Neutrophil (primary cell): ENCODE results near the gene CHRND.

ENCODE experiments used
- H3K27ac ChIP-seq: fragments of 200-600 bp; sonication (generic); 2 replicates; pipeline ENCODE4 v1.5.1; 2016; ENCODE audit warnings: mild to moderate bottlenecking, moderate library complexity
- H3K27me3 ChIP-seq: fragments of 200-600 bp; sonication (generic); 2 replicates; pipeline ENCODE4 v1.6.0; 2016; ENCODE audit warnings: mild to moderate bottlenecking
- H3K36me3 ChIP-seq: fragments of 200-600 bp; sonication (generic); 2 replicates; pipeline ENCODE4 v1.5.1; 2017
- H3K4me1 ChIP-seq, 2 experiments: fragments of 200-600 bp in 1 of 2; sonication (generic) in 1 of 2; 1 replicate in 1 of 2; 2 replicates in 1 of 2; pipeline versions ENCODE4 v1.5.1 to v1.6.1; 2013 to 2016; ENCODE audit warnings: low read depth in 1 of 2, low read length in 1 of 2, mild to moderate bottlenecking in 1 of 2, moderate library complexity in 1 of 2; ENCODE audit not compliant: control insufficient read depth in 1 of 2, insufficient read depth in 1 of 2
- H3K4me3 ChIP-seq, 2 experiments: fragments of 200-600 bp in 1 of 2; sonication (generic) in 1 of 2; 1 replicate in 1 of 2; 2 replicates in 1 of 2; pipeline ENCODE4 v1.5.1; 2013 to 2016; ENCODE audit warnings: low read depth in 1 of 2, low read length in 1 of 2, mild to moderate bottlenecking in 1 of 2, moderate library complexity in 1 of 2
- H3K9me3 ChIP-seq: fragments of 200-600 bp; sonication (generic); 2 replicates; pipeline ENCODE4 v1.5.1; 2016
- TF ChIP-seq, protein P1 (sequence below): fragments of 200-600 bp; sonication (generic); IDR thresholded peaks from 2 replicates; pipeline ENCODE4 v1.5.1; 2016; ENCODE audit warnings: antibody characterized with exemption

CHRND gene

GRCh38 chr2:232501794-232502390, 24.1 kb upstream of the CHRND start:
- Histone ChIP-seq H3K4me3 (no peak overlapping the region), H3K36me3 (no peaks in the 10 kb centered on the region), H3K27me3 (peaks cover 93% of the 10 kb centered on the region), H3K4me1 (no peaks in the 10 kb centered on the region), H3K9me3 (no peaks in the 10 kb centered on the region), H3K27ac (no peak overlapping the region)
- TF ChIP-seq, protein P1, sequence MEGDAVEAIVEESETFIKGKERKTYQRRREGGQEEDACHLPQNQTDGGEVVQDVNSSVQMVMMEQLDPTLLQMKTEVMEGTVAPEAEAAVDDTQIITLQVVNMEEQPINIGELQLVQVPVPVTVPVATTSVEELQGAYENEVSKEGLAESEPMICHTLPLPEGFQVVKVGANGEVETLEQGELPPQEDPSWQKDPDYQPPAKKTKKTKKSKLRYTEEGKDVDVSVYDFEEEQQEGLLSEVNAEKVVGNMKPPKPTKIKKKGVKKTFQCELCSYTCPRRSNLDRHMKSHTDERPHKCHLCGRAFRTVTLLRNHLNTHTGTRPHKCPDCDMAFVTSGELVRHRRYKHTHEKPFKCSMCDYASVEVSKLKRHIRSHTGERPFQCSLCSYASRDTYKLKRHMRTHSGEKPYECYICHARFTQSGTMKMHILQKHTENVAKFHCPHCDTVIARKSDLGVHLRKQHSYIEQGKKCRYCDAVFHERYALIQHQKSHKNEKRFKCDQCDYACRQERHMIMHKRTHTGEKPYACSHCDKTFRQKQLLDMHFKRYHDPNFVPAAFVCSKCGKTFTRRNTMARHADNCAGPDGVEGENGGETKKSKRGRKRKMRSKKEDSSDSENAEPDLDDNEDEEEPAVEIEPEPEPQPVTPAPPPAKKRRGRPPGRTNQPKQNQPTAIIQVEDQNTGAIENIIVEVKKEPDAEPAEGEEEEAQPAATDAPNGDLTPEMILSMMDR, result no peak

DNA sequence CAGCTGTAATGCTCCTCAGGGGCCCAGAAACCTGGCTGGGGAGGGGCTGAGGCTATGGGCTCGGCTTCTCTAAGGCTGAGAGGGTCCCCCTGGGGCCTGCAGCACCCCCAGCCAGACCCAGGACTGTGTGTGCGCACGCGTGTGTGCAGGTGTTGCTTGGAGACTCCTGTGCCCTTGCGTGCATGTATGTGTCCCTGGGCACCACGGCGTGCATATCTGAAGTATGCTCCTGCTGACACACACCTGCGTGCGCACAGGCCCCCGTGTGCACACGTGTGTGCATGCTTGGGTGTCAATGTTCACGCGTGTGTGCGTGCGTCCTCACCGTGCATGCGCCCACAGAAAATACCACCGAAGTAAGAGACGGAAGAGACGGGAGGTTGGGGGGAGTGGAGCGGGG, 23.4 kb upstream of the CHRND start:
- Histone ChIP-seq H3K27ac (no peak overlapping the region), H3K4me1 (no peaks in the 10 kb centered on the region), H3K36me3 (no peaks in the 10 kb centered on the region), H3K9me3 (no peaks in the 10 kb centered on the region), H3K4me3 (no peak overlapping the region), H3K27me3 (peaks cover 97% of the 10 kb centered on the region)
- TF ChIP-seq, protein P1, result no peak

DNA sequence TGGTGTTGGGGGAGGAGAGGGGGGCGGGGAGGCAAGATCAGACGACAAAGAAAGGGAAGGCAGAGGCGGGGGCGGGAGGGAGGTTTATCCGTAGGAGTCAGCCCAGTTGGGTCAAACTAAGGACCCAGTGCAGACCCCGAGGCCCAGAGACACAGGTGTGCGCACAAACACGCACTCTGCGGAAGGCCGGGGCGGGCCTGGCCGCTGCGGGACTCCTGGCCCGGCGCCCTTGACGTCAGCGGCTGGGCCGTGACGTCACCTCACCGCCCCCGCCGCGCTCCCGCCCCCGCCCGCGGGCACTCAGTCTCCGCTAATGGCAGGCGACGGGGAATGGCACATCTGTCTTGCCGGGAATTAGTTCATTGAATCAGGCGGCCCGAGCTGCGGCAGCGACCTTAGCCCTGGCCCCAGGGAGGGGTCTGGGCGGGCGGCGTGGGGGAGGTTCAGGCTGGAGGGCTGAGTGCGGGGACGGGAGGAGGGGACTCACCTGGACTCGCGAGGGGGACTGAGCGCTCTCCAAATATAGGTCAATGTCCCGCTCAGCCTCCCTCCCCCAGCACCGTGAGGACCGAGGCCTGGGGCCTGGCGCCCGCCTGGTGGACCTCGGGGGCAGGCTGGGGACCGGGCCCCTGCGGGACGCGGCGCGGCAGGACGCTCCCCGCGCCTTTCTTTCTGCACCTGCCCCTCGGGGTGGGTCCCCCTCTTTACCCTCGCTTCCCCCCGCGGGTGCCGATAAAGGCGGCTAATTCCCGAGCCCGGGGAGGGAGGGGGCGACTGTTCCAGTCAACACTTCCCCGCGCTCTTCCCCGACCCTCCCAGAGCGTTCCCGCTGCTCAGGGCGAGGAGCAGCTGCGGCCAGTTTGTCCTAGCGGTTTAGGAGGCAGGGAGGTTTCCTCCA, 22.8 kb upstream of the CHRND start:
- no peak overlapping the region for H3K27ac ChIP-seq
- H3K4me1 ChIP-seq, result no peaks in the 10 kb centered on the region
- no peaks in the 10 kb centered on the region for H3K36me3 ChIP-seq
- no peaks in the 10 kb centered on the region for H3K9me3 ChIP-seq
- no peak overlapping the region for H3K4me3 ChIP-seq
- TF ChIP-seq, protein P1, result no peak
- peaks cover 98% of the 10 kb centered on the region for H3K27me3 ChIP-seq

- peaks cover 91% of the 10 kb centered on the region for H3K27me3 ChIP-seq
- TF ChIP-seq, protein P1, result no peak
- no peak overlapping the region for H3K4me3 ChIP-seq
These were observed 22.1 kb upstream of the CHRND start for GRCh38 chr2:232503809-232504323.

DNA sequence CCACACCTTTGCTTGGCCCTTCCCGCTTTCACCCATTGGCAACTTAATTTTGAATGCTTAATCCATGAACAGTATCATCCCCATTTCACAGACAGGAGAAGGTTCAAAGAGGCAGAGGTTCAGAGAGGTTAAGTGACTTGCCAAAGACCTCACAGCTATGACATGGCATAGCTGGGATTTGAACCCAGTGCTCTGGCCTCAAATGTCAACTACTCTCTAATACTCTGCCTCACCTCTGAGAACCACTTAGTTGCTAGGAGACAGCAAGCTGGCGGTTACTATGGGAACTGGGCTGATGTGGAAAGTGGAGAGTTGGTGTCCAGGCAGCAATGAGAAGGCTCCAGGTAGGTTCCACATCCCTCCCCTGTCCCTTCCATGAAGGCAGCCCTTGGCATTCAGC, 21.5 kb upstream of the CHRND start:
- Histone ChIP-seq H3K27ac (no peak overlapping the region), H3K4me3 (no peak overlapping the region), H3K4me1 (no peaks in the 10 kb centered on the region), H3K27me3 (peaks cover 86% of the 10 kb centered on the region), H3K9me3 (no peaks in the 10 kb centered on the region), H3K36me3 (no peaks in the 10 kb centered on the region)
- TF ChIP-seq, protein P1, result no peak

More at GRCh38 chr2:232503809-232504323, 22.1 kb upstream of the CHRND start:
- no peaks in the 10 kb centered on the region for H3K9me3 ChIP-seq
- H3K27ac ChIP-seq, result no peak overlapping the region
- H3K36me3 ChIP-seq, result no peaks in the 10 kb centered on the region
- H3K4me1 ChIP-seq, result no peaks in the 10 kb centered on the region
